ENCODE data around the gene SLC7A7. TPM values are rescaled to one million over a fixed set of nuclear protein-coding genes. Genes with fewer than 3 reads are reported as not detected.
A peak's percentile ranks its signal among the peaks of the same experiment; 100 is the strongest.

The SLC7A7 gene
- total and polyA plus RNA-seq, 2 of the 13 experiments (the other 11 are each of a cell fraction or from before 2014, with no cell fraction given), result 0.13 to 0.63 TPM

DNA sequence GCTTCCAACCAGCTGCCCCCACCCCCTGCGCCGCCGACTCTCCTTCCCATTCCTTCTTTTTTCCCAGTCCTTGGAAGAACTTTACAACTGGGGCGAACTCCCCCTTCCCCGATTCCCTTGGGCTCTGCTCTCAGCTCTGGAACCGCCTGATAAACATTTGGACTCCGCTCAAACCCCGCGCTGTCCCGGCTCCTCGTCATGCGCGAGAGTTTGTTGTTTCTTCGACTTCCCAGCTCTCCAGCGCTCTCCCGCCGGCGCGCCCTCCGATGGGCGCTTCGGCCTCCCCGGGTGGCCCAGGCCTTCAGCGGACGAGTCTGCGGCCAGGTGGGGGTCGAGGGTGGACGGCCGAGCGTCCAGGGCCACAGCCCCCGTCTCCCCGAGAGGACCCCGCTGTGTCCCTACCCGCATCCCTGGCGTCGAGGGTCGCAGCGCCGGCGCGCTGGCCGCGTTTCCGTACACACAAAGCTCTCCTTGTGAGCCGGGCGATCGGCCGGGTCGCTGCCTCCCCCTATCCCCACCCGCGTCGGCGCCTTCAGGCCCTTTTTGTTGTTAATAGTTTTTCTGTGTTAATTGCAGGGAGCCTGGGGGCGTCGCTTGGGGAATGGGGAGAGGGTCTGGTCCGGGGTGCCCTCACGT is 22.0 kb upstream of the SLC7A7 start (continued):
- no peak for TF ChIP-seq SAFB2 (CRISPR knock-in tag; IDR thresholded peaks at IDR 0.05; ENCODE audit: borderline replicate concordance, low read depth)
- TF ChIP-seq POLR2AphosphoS5 (IDR thresholded peaks at IDR 0.05; ENCODE audit: low read depth, low read length), result peak; percentile 54
- TF ChIP-seq ZKSCAN1 (IDR thresholded peaks at IDR 0.05; ENCODE audit: low read length), result no peak
- TF ChIP-seq, protein P1, sequence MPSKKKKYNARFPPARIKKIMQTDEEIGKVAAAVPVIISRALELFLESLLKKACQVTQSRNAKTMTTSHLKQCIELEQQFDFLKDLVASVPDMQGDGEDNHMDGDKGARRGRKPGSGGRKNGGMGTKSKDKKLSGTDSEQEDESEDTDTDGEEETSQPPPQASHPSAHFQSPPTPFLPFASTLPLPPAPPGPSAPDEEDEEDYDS (CRISPR knock-in tag; IDR thresholded peaks at IDR 0.05), result peak; percentile 48; the same call in 1 of the 2 replicates
- TF ChIP-seq, protein P2, sequence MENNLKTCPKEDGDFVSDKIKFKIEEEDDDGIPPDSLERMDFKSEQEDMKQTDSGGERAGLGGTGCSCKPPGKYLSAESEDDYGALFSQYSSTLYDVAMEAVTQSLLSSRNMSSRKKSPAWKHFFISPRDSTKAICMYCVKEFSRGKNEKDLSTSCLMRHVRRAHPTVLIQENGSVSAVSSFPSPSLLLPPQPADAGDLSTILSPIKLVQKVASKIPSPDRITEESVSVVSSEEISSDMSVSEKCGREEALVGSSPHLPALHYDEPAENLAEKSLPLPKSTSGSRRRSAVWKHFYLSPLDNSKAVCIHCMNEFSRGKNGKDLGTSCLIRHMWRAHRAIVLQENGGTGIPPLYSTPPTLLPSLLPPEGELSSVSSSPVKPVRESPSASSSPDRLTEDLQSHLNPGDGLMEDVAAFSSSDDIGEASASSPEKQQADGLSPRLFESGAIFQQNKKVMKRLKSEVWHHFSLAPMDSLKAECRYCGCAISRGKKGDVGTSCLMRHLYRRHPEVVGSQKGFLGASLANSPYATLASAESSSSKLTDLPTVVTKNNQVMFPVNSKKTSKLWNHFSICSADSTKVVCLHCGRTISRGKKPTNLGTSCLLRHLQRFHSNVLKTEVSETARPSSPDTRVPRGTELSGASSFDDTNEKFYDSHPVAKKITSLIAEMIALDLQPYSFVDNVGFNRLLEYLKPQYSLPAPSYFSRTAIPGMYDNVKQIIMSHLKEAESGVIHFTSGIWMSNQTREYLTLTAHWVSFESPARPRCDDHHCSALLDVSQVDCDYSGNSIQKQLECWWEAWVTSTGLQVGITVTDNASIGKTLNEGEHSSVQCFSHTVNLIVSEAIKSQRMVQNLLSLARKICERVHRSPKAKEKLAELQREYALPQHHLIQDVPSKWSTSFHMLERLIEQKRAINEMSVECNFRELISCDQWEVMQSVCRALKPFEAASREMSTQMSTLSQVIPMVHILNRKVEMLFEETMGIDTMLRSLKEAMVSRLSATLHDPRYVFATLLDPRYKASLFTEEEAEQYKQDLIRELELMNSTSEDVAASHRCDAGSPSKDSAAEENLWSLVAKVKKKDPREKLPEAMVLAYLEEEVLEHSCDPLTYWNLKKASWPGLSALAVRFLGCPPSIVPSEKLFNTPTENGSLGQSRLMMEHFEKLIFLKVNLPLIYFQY (CRISPR knock-in tag; IDR thresholded peaks at IDR 0.05; ENCODE audit: borderline replicate concordance), result peak; percentile 31; the same call in 1 of the 2 replicates
- no peak for TF ChIP-seq ZNF558 (CRISPR knock-in tag; IDR thresholded peaks at IDR 0.05; ENCODE audit: borderline replicate concordance)
- TF ChIP-seq, protein P3, sequence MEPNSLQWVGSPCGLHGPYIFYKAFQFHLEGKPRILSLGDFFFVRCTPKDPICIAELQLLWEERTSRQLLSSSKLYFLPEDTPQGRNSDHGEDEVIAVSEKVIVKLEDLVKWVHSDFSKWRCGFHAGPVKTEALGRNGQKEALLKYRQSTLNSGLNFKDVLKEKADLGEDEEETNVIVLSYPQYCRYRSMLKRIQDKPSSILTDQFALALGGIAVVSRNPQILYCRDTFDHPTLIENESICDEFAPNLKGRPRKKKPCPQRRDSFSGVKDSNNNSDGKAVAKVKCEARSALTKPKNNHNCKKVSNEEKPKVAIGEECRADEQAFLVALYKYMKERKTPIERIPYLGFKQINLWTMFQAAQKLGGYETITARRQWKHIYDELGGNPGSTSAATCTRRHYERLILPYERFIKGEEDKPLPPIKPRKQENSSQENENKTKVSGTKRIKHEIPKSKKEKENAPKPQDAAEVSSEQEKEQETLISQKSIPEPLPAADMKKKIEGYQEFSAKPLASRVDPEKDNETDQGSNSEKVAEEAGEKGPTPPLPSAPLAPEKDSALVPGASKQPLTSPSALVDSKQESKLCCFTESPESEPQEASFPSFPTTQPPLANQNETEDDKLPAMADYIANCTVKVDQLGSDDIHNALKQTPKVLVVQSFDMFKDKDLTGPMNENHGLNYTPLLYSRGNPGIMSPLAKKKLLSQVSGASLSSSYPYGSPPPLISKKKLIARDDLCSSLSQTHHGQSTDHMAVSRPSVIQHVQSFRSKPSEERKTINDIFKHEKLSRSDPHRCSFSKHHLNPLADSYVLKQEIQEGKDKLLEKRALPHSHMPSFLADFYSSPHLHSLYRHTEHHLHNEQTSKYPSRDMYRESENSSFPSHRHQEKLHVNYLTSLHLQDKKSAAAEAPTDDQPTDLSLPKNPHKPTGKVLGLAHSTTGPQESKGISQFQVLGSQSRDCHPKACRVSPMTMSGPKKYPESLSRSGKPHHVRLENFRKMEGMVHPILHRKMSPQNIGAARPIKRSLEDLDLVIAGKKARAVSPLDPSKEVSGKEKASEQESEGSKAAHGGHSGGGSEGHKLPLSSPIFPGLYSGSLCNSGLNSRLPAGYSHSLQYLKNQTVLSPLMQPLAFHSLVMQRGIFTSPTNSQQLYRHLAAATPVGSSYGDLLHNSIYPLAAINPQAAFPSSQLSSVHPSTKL (CRISPR knock-in tag; IDR thresholded peaks at IDR 0.05), result peak; percentile 54; the same call in 1 of the 2 replicates
- TF ChIP-seq SETDB1 (CRISPR knock-in tag; IDR thresholded peaks at IDR 0.05; ENCODE audit: borderline replicate concordance), result no peak
- TF ChIP-seq ZNF501 (CRISPR knock-in tag; IDR thresholded peaks at IDR 0.05), result peak; percentile 91; the same call in 1 of the 2 replicates
- TF ChIP-seq THYN1 (CRISPR knock-in tag; IDR thresholded peaks at IDR 0.05; ENCODE audit: borderline replicate concordance, low read depth), result no peak
- TF ChIP-seq, protein P4, sequence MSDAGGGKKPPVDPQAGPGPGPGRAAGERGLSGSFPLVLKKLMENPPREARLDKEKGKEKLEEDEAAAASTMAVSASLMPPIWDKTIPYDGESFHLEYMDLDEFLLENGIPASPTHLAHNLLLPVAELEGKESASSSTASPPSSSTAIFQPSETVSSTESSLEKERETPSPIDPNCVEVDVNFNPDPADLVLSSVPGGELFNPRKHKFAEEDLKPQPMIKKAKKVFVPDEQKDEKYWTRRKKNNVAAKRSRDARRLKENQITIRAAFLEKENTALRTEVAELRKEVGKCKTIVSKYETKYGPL (CRISPR knock-in tag; IDR thresholded peaks at IDR 0.05), result no peak
- TF ChIP-seq ZBTB8A (CRISPR knock-in tag; IDR thresholded peaks at IDR 0.05; ENCODE audit: borderline replicate concordance, low read depth), result peak; percentile 90; the same call in 1 of the 2 replicates
- TF ChIP-seq POLR2G (IDR thresholded peaks at IDR 0.05; ENCODE audit: low read depth, low read length), result peak; percentile 71
- TF ChIP-seq ZBTB7A (CRISPR knock-in tag; IDR thresholded peaks at IDR 0.05), result peak; percentile 81; the same call in 1 of the 2 replicates
- TF ChIP-seq SMARCE1 (IDR thresholded peaks at IDR 0.05; ENCODE audit: borderline replicate concordance), result no peak
- TF ChIP-seq ZFP41 (CRISPR knock-in tag; IDR thresholded peaks at IDR 0.05; ENCODE audit: borderline replicate concordance), result no peak
- TF ChIP-seq HOMEZ (CRISPR knock-in tag; IDR thresholded peaks at IDR 0.05; ENCODE audit: low read depth), result no peak
- TF ChIP-seq GABPA (IDR thresholded peaks at IDR 0.05; ENCODE audit: low read depth, low read length), result no peak
- TF ChIP-seq GABPA (CRISPR knock-in tag; IDR thresholded peaks at IDR 0.05; ENCODE audit: low read depth), result no peak

All from HepG2 (cell line).